WTC11 (cell line): ENCODE results near the gene ZNF592. TPM values are rescaled to one million over a fixed set of nuclear protein-coding genes. Genes with fewer than 3 reads are reported as not detected.
"Not testable (repeated sequence)": the region's sequence is repeated elsewhere in the genome, so short reads cannot be mapped to it uniquely, and the experiment has no call there.

Experiments
- ATAC-seq: fragments of 200-7000 bp; cut with Tn5 transposase; 2 replicates; pipeline ENCODE4 v1.10.0; 2021; ENCODE audit warnings: mild to moderate bottlenecking, moderate library complexity
- CTCF ChIA-PET: fragments of 300-600 bp; sonication (Branson Sonifier 250); formaldehyde crosslinking; loops from one replicate; lab custom pipeline; 2021; ENCODE audit warnings: antibody characterized with exemption; lab: Charles Lee
- POLR2A ChIA-PET: fragments of 350-600 bp; sonication (Branson Sonifier 250); formaldehyde crosslinking; loops from one replicate; lab custom pipeline; 2021; ENCODE audit warnings: antibody characterized with exemption; lab: Charles Lee
- DNase-seq: peaks from one replicate; pipeline ENCODE4 v3.0.0; 2021; ENCODE audit warnings: low spot score
- H3K27ac Mint-ChIP-seq: 2 replicates; pipeline ENCODE4 v1.8.0; 2021; ENCODE audit warnings: mixed read lengths
- H3K27me3 Mint-ChIP-seq: 2 replicates; pipeline ENCODE4 v1.8.0; 2021; ENCODE audit warnings: low read depth, mild to moderate bottlenecking, moderate library complexity, mixed read lengths
- H3K36me3 Mint-ChIP-seq: 2 replicates; pipeline ENCODE4 v1.8.0; 2021; ENCODE audit warnings: mixed read lengths
- H3K4me1 Mint-ChIP-seq: 2 replicates; pipeline ENCODE4 v1.8.0; 2022; ENCODE audit warnings: mixed read lengths
- H3K4me3 Mint-ChIP-seq: 2 replicates; pipeline ENCODE4 v1.8.0; 2021; ENCODE audit warnings: mild to moderate bottlenecking, moderate library complexity, mixed read lengths
- H3K9me3 Mint-ChIP-seq: 2 replicates; pipeline ENCODE4 v1.8.0; 2021; ENCODE audit warnings: mixed read lengths
- CREM ChIP-seq: sonication (generic); formaldehyde crosslinking; IDR thresholded peaks from 2 replicates; pipeline ENCODE4 v1.8.1; 2022; ENCODE audit warnings: mild to moderate bottlenecking, missing genetic modification reagents, moderate library complexity
- CTCF ChIP-seq: fragments of 200-600 bp; IDR thresholded peaks from 2 replicates; pipeline ENCODE4 v1.8.0; 2022; ENCODE audit warnings: antibody characterized with exemption
- FOXK1 ChIP-seq: sonication (generic); formaldehyde crosslinking; IDR thresholded peaks from 2 replicates; pipeline ENCODE4 v1.8.0; 2022; ENCODE audit warnings: mild to moderate bottlenecking, moderate library complexity, missing genetic modification reagents
- FOXP1 ChIP-seq: sonication (generic); formaldehyde crosslinking; IDR thresholded peaks from 2 replicates; pipeline ENCODE4 v1.8.0; 2022; ENCODE audit warnings: missing genetic modification reagents, mild to moderate bottlenecking, moderate library complexity, borderline replicate concordance
- NFE2L1 ChIP-seq: sonication (generic); formaldehyde crosslinking; IDR thresholded peaks from 2 replicates; pipeline ENCODE4 v1.8.1; 2023; ENCODE audit warnings: missing genetic modification reagents
- NR1H2 ChIP-seq: sonication (generic); formaldehyde crosslinking; IDR thresholded peaks from 2 replicates; pipeline ENCODE4 v1.9.0; 2021; ENCODE audit warnings: mild to moderate bottlenecking, moderate library complexity, missing genetic modification reagents
- PRDM15 ChIP-seq: sonication (generic); formaldehyde crosslinking; IDR thresholded peaks from 2 replicates; pipeline ENCODE4 v1.8.0; 2022; ENCODE audit warnings: missing genetic modification reagents
- ZNF138 ChIP-seq: sonication (generic); formaldehyde crosslinking; conservative IDR thresholded peaks from 2 replicates; pipeline ENCODE4 v1.8.1; 2022; ENCODE audit warnings: mild to moderate bottlenecking, moderate library complexity, missing genetic modification reagents
- ZNF317 ChIP-seq: sonication (generic); formaldehyde crosslinking; IDR thresholded peaks from 2 replicates; pipeline ENCODE4 v1.8.1; 2023; ENCODE audit warnings: low read depth, mild to moderate bottlenecking, moderate library complexity, missing genetic modification reagents, borderline replicate concordance
- total RNA-seq: library from RNA; stranded (reverse); gene quantifications from 3 replicates; pipeline ENCODE4 v1.2.3, GENCODE V29; 2021
- TF ChIP-seq, protein P1 (sequence below): sonication (generic); formaldehyde crosslinking; IDR thresholded peaks from 2 replicates; pipeline ENCODE4 v1.8.0; 2023; ENCODE audit warnings: mild to moderate bottlenecking, missing genetic modification reagents
- TF ChIP-seq, protein P2 (sequence below): sonication (generic); formaldehyde crosslinking; IDR thresholded peaks from 2 replicates; pipeline ENCODE4 v1.8.1; 2023; ENCODE audit warnings: mild to moderate bottlenecking, moderate library complexity, missing genetic modification reagents

ZNF592 gene
- total RNA-seq, 1 experiment from 2014 or later = 28.0 TPM

DNA sequence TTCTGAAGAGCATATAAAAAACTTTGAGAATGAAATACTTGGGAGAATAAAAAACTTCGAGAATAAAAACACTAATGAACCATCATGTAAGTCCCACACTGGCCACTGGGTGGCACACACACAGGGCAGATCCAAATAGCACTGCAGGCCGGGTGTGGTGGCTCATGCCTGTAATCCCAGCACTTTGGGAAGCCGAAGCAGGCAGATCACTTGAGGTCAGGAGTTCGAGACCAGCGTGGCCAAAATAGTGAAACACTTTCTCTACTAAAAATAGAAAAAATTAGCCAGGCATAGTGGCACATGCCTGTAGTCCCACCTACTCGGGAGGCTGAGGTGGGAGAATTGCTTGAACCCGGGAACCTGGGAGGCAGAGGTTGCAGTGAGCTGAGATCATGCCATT, 97.2 kb downstream of the ZNF592 start:
- TF ChIP-seq CTCF = peak; percentile 70
- ATAC-seq (peak; percentile 88), DNase-seq (peak; percentile 76)
- not testable (repeated sequence) for H3K4me1 Mint-ChIP-seq, H3K27me3 Mint-ChIP-seq, H3K4me3 Mint-ChIP-seq, H3K27ac Mint-ChIP-seq
- ChIA-PET CTCF (interaction anchor here (0.6 to 2.4 kb wide), 13 partner anchors 8 to 275 kb away, joined by 3 to 11 read pairs (median 4); partner anchors contain the start of gene SLC28A1), POLR2A (interaction anchor here (0.7 kb wide), 1 partner anchor 11 kb away, joined by 3 read pairs; no protein-coding TSS in a partner anchor)
- Mint-ChIP-seq H3K36me3 (peaks cover 18% of the 10 kb centered on the region), H3K9me3 (peaks cover 14% of the 10 kb centered on the region)

- Mint-ChIP-seq H3K9me3 (peaks cover 14% of the 10 kb centered on the region), H3K27me3 (no peaks in the 10 kb centered on the region), H3K36me3 (peaks cover 18% of the 10 kb centered on the region), H3K27ac (no peak overlapping the region), H3K4me3 (no peak overlapping the region), H3K4me1 (no peaks in the 10 kb centered on the region)
- ATAC-seq (no peak), DNase-seq (no peak)
- TF ChIP-seq, protein P1, sequence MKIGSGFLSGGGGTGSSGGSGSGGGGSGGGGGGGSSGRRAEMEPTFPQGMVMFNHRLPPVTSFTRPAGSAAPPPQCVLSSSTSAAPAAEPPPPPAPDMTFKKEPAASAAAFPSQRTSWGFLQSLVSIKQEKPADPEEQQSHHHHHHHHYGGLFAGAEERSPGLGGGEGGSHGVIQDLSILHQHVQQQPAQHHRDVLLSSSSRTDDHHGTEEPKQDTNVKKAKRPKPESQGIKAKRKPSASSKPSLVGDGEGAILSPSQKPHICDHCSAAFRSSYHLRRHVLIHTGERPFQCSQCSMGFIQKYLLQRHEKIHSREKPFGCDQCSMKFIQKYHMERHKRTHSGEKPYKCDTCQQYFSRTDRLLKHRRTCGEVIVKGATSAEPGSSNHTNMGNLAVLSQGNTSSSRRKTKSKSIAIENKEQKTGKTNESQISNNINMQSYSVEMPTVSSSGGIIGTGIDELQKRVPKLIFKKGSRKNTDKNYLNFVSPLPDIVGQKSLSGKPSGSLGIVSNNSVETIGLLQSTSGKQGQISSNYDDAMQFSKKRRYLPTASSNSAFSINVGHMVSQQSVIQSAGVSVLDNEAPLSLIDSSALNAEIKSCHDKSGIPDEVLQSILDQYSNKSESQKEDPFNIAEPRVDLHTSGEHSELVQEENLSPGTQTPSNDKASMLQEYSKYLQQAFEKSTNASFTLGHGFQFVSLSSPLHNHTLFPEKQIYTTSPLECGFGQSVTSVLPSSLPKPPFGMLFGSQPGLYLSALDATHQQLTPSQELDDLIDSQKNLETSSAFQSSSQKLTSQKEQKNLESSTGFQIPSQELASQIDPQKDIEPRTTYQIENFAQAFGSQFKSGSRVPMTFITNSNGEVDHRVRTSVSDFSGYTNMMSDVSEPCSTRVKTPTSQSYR (CRISPR knock-in tag) = no peak
- no peak for TF ChIP-seq FOXK1
- TF ChIP-seq, protein P2, sequence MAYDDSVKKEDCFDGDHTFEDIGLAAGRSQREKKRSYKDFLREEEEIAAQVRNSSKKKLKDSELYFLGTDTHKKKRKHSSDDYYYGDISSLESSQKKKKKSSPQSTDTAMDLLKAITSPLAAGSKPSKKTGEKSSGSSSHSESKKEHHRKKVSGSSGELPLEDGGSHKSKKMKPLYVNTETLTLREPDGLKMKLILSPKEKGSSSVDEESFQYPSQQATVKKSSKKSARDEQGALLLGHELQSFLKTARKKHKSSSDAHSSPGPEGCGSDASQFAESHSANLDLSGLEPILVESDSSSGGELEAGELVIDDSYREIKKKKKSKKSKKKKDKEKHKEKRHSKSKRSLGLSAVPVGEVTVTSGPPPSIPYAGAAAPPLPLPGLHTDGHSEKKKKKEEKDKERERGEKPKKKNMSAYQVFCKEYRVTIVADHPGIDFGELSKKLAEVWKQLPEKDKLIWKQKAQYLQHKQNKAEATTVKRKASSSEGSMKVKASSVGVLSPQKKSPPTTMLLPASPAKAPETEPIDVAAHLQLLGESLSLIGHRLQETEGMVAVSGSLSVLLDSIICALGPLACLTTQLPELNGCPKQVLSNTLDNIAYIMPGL (CRISPR knock-in tag) = no peak
- ChIA-PET CTCF (interaction anchor here (1.5 to 1.9 kb wide), 4 partner anchors 18 to 82 kb away, joined by 3 to 11 read pairs (median 5); no protein-coding TSS in a partner anchor), POLR2A (no interaction called here)
Observed at GRCh38 chr15:84846269-84846668, 97.9 kb downstream of the ZNF592 start.

DNA sequence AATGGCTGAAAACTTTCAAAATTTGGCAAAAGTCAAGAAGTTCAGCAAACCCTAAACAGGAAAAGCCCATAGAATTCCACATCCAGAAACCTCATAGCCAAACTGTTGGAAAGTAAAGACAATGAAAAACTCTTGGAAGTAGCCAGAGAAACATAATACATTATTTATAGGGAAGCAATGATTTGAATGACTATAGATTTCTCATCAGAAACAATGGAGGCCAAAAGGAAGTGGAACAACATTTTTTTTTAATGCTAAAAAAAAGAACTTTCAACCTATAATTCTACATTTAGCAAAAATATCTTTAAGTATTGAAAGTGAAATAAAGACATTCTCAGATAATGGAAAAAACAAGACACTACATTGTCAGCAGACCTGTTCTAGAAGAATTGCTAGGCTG, 99.0 kb downstream of the ZNF592 start:
- H3K27ac Mint-ChIP-seq = no peak overlapping the region
- ATAC-seq (no peak), DNase-seq (no peak)
- no peaks in the 10 kb centered on the region for H3K27me3 Mint-ChIP-seq
- no peak for TF ChIP-seq FOXP1 (CRISPR knock-in tag)
- TF ChIP-seq ZNF138 (CRISPR knock-in tag) = no peak
- TF ChIP-seq PRDM15 (CRISPR knock-in tag) = no peak
- no peak for TF ChIP-seq NFE2L1 (CRISPR knock-in tag)
- TF ChIP-seq, protein P2 (CRISPR knock-in tag) = no peak
- no peak for TF ChIP-seq CREM (CRISPR knock-in tag)
- peak; percentile 80; the same call in 1 of the 2 replicates for TF ChIP-seq ZNF317 (CRISPR knock-in tag)
- no peak for TF ChIP-seq NR1H2 (CRISPR knock-in tag)
- peaks cover 14% of the 10 kb centered on the region for H3K9me3 Mint-ChIP-seq
- peaks cover 18% of the 10 kb centered on the region for H3K36me3 Mint-ChIP-seq
- ChIA-PET POLR2A (no interaction called here), CTCF (no interaction called here)
- no peaks in the 10 kb centered on the region for H3K4me1 Mint-ChIP-seq
- no peak overlapping the region for H3K4me3 Mint-ChIP-seq
